HG02884 (cell line): ENCODE data around the gene SP6.

Experiments
- ATAC-seq: cut with Tn5 transposase; IDR thresholded peaks from one replicate; pipeline ENCODE4 v1.9.1; 2021; ENCODE audit warnings: mild to moderate bottlenecking, moderate library complexity; ENCODE audit not compliant: unreplicated experiment

SP6 gene

DNA sequence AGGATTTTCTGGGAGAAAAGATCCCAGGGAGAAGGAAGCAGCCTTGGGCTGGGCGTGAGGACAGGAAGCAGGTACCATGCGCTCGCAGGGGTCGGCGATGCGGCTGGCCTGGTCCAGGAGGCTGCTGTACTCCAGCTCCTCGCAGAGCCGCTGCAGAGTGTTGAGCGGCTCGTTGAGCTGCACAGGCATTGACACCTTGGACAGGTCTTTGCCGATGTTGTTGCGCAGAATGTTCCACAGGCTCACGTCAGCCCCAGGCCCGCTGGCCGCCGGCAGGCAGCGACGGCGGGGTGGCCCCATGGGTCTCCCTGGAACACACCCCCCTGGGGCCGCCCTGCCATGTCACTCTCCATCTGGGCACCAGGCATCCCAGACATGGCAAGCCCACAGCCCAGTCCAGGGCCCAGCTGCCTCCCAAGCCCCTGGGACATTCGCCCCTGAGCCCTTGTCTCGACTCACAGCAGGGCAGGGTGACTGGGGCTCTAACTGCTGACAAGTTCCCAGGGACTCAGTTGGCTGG is 37.4 kb downstream of the SP6 start:
- no peak for ATAC-seq

DNA sequence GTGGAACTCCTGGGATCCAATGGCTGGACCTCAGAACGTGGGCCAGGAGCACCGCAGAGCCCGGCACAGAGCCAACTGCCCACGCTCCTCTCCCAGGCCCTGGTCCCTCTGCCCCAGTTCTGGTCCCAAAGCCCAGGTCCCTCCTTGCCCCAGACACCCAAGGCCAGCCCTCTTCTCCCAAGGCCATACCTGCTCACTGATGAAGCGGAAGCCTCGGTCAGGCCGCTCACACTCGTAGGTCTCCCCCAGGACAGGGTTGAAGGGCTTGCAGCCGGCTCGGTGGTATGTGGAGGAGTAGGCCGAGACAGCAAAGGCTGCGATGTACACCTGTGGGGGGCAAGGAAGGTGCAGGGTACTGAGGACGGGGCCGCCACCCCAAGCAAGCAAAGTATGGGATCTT is 37.9 kb downstream of the SP6 start:
- ATAC-seq = no peak

DNA sequence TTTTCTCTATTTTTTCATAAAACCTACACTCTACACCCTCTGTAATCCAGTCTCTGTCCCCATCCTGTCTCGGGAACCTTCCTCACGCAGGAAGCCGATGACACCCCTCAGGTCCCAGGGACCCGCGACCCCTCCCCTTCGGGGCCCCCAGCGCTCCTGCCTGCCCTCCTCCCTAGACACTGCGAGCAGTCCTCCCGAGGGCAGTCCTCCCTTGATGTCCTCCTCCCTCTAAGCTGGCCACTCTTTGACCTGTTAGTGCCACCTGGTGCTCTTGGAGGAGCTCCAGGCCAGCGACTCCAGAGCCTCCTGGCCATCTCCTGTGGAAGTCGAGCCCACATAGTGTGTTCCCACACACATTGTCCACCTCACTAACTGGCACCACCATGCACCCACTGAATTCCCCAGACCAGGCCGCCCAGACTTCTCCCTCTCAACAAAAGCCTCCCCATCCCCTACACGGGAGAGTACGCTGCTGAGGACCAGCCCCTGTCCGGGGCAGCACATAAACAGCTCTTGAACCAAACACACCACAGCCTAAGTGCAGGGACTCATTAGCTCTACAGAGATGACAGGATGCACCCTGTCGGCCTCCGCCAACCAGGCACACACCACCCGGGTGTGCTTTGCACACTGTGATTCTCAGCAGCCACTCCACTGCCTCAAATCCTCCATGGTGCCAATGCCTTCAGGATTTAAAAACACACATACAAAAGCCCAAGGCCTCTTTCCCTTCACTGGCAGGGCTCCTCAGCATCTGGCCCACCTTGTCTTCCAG is 38.6 kb downstream of the SP6 start:
- no peak for ATAC-seq

DNA sequence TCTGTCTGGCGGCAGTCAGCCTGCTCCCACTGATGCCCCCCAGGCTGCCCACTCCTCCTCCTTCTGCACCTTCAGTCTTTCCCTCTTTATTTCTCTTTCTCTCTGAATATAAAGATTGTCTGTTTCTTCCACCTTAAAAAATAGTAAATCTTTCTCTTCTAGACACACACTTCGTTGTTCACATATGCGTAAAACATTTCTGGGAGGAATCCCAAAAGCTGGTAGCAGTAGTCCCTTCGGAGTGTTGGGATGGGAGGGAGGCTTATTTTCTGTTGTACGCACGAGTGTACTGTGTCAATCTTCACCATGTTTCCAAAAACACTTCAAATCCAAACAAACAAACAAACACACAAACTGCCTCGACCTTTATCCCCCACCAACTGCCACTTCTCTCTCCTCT is 39.3 kb downstream of the SP6 start:
- no peak for ATAC-seq

DNA sequence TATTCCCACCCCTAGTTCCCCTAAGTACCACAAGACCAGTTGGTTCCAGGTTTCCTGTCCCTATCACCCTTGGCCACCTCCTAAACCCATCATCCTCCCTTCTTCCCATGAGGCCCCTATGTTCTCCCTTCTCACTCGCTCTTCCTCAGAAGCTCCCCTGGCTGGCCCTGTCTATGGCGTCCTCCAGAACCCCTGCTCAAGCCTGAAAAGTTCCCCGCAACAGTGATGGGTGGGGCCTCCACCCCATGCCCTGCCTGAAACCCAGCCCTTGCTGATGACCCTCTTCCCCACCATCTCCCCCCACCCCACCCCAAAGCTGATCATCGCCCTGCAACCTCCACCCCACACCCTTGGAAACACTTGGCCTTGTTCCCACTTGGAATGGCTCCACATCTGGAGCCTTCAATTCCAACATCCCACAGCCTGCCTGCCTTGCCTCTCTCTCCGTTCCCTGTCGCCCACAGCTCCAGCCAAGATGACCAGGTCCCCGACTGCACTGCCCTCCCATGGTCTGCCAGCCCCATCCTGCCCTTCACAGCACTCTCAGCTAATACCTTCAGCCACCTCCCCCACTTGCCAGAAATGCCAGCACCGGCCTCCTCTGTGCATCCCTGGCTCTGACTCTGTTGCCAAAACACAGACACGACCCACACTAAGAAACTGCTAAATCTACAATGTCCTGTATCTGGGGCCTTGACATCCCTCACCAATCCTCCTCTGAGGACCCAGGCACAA is 39.9 kb downstream of the SP6 start:
- no peak for ATAC-seq

DNA sequence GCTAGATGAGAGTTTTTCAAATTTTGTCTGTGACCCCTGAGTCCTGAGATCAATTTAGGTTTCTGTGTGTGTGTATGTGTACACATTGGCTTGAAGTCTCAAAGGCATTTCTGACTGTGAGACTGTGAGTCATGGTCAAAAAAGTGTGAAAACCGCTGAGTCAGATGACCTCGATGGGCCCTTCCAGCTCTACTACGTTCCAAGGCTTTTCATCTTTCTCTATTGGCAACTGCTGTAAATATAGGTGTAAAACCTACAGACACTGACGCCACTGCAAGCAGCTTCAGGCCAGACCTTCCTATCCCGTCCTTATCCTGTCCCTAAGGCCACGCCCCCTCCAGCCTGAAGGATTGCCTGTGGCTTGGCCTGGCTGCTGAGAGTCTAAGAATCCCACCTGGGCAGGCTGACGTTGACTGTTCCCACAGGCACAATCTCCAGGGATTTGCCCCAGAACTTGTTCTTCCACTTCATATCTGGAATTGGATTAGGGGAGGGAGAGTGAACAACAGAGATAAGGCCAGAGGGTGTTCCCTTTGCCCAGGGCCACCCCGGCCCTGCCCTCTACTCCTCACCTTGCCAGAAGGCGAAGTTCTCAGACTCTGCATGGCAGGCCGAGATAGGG is 40.7 kb downstream of the SP6 start:
- no peak for ATAC-seq

DNA sequence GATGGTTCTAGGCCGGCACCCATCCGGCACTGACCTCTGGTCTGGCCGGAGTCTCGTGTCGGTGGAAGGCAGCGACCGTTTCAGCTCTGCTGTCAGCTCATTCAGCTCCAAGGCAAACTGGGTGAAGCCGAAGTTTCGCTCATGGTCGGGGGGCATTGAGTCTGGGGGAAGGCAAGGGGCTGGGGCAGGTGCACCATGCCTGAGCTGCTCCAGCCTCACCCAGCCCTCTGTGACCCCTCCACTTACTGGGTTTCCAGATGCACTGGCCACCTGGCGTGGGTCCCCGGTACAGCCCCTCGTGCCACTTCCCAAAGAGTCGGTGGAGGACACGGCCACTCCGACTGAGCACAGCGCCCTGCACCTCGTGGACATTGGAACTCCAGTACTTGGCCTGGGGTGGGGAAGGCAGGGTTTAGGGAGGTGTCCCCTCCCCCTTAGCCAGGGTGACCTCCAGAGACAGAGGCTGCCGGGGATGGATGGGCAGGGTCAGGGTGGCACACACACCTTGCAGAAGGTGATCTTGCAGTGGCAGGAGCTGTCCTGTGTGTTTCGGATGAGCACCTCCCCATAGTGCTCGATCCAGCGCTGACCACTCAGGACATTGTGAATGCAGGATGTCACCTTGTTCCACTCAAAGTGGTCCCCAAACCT is 42.0 kb downstream of the SP6 start:
- ATAC-seq = no peak

DNA sequence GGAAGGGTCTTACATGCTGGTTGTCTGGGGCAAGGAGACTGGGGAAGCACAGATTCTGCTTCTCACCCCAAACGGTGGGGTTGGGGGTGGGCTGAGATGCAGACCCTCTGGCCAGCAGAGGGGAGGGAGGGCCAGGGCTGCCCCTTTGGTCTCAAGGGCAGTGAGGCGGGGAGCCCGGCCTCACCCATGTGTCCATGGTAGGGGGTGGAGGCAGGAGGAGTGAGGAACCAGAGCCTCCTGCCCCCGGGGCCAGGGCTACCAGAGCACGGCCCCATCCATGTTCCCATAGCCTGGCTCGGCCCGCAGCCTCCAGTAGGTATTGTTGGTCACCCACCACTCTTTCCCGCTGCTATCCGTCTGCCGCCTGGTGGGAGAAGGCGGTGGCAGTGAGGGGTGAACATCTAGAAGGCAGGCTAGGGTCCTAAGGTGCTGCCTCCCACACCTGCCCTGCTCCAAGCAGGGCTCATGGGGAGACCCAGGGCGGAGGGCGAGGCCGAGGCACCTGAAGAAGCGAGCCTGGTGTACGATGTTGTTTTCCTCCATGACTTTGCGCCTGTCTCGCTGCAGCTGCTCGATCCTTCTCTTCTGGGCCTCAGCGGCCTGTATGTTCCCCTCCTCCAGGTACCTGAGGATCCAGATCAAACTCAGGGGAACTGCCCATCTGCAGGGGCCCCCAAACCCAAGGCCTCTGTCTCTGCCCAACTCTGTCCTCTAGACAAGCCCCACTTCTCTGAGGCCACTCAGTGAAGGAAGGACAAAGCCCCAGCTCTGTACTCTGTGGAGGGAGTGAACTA is 42.7 kb downstream of the SP6 start:
- ATAC-seq = no peak

DNA sequence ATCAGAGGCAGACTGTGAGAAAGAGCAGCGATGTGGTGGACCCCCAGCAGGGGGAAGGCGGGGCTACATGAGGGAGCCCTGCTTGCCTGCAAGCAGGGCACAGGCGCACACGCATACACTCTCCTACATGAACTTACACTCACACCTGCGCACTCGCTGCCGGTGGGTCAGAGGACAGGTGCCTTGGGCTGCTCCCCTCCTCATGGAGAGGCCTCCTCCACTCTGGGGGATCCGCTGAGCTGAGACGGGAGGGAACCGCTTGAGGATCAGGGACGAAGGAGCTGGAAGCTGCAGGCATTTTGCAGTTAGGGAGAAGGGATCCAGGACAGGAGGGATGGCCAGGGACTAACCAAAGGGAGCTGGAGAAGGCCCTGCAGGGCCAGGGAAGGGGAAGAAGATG is 43.5 kb downstream of the SP6 start:
- ATAC-seq = no peak

DNA sequence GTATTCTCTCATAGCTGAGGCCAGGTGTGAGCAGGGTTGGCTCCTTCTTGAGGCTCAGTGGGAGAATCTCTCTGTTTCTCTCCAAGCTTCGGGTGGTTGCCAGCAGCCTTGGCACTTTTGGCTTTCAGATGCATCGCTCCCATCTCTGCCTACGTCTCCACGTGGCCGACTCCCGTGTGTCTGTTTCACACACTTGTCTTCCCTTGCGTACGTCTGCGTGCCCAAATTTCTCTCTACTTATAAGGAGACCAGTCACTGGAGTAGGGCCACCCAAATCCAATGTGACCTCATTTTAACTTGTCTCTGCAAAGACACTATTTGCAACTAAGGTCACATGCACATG is 44.1 kb downstream of the SP6 start:
- no peak for ATAC-seq

DNA sequence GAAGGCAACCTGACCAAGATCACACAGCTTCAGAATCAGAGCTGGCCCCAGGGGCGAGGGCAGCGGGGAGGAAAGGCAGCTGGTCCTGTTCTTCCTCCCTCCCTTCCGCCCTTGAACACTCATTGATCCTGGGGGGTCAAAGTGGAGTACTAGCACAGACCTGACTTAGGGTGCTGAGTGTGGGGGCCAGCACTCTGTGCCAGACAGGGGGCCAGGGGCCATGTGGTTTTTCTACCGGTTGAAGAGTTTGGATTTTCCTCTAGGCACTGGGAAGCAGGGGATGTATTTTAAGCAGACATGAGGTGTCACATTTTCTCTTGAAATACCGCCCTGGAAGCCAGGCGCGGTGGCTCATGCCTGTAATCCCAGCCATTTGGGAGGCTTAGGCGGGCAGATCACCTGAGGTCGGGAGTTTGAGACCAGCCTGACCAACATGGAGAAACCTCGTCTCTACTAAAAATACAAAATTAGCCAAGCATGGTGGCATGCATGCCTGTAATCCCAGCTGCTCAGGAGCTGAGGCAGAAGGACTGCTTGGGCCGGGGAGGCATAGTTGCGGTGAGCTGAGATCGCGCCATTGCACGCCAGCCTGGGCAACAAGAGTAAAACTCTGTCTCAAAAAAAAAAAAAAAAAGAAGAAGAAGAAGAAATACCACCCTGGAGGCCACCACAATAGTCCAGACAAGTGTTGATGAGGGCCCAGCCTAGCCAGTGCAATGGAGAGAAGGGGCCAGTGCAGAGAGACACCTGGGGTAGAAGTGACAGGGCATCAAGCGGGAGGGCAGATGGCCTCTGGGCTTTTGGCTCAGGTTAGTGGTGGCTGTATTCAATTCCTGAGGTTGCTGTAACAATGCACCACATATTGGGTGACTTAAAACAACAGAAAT is 44.7 kb downstream of the SP6 start:
- no peak for ATAC-seq

DNA sequence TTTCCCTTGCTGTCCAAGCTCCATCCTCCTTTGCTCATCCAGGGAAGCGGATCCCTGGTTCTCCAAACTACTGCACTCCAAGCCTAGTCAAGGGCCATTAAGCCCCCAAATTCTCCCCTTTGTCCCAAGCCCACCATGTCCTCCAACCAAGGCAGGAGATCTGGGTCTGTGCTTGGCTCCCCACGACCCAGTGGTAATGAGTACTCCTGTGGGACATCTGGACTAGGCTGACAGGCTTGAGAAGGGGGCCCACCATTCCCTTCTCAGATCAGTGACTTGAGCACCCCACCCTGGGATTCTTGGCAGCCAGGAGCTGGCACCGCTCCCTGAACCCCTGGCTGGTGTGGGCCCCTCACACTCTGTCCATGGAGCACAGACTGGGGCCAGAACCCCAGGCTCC is 46.5 kb downstream of the SP6 start:
- ATAC-seq = no peak

DNA sequence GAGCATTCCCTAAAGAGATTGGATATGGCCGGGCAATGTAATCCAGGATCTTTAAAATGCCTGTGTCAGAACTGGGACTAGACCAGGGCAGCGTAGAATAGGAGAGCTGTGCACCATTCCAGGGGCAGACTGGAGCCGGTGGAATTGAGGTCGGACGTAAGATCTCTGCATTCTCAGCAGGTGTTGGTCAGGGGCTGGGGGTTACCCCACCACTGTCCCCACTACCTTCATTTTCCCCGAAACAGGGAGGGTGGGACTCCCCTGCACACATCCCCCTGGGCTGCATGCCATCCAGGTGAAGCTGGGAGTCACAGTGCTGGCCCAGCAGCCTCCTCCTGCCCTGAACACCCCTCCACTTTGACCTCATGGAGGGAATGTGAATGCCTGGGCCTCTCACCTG is 47.2 kb downstream of the SP6 start:
- no peak for ATAC-seq

DNA sequence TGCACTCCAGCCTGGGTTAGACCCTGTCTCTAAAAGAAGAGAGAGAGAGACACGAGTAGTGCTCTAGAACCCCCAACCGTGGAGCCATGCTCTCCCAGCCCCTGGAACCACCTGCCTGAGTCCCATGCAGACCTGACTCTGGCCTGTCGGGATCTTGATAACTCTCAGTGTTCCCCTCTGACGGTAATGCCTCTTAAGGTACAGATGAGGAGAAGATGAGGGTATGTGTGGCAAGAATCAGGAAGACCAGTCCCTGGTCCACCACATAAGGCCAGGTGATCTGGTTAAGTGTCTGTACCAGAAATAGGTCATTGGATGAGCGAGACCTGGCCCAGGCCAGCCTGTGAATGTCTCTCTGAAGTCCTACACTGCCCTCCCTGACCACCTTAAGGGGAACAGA is 47.8 kb downstream of the SP6 start:
- ATAC-seq = no peak

DNA sequence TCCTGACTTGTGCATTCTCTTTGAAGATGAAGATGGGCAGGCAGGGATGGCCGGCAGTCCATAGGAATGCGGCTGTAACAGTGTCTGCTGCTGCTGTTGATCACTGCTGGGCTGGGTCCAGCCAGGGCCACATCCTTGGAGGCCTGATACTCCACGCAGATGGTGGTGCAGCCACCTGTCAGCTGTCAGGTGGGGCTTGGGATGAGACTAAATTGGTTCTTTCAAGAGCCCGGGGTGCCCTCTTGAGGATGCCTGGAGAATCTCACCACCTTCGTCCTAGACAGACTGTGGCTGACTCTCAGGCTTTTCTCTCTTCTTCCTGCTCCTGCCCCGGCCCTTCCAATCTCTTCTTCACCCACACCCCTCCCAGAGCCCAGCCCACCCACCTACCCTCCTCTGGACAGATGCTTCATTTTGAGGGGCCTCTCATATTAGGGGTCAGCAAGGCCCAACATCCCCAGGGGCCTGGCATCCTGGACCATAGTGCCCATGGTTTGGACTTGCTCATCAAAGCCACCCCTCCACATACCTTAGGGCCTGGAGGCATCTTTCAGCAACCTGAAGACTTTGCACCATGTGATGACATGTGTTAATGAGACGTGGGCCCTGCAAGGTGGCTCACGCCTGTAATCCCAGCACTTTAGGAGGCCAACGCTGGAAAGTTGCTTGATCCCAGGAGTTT is 48.5 kb downstream of the SP6 start:
- ATAC-seq = no peak

DNA sequence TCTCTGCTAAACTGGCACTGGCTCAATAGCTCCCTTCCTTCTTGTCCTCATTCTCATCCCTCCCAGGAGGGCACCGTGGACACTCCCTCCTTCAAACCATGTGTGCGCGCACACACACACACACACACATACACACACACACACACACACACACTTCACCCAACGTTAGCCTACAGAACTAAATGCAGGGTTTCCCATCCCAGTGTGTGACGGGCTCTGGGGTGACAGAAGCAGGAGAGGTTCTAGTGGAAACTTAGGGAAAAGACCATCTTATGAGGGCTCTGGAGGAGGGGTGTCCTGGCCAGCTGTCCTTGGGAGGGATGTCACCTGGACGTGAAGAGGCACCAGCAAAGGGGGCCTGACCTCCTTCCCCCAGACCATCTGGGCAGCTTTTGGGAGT is 49.1 kb downstream of the SP6 start:
- ATAC-seq = no peak

DNA sequence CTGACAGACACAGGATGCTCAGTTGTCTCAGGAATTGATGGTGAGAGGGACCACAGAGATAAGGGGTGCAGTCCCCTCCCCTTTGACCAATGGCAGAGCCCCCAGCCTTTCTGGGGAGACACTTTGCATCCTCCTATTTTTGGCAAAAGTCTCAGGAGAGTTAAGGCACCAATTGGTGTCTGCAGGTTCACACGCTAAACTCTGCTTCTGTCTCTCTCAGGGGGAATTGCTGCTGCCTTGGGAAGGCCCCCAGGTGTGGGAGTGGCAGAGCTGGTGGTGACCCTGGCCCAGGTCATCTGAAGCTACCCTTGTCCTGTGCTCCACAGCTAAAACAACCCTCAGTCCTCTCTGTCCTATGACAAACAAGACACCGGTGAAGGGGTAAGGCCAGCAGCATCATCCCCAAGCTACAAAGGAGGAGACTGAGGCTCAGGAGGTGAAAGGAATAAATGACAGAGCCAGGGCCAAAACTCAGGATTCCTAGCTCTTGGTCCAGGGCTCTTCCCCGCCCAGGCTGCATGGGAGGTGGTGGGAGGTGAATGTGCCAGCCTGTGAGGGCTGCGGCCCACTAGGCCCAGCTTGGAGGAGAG is 49.7 kb downstream of the SP6 start:
- ATAC-seq = no peak

DNA sequence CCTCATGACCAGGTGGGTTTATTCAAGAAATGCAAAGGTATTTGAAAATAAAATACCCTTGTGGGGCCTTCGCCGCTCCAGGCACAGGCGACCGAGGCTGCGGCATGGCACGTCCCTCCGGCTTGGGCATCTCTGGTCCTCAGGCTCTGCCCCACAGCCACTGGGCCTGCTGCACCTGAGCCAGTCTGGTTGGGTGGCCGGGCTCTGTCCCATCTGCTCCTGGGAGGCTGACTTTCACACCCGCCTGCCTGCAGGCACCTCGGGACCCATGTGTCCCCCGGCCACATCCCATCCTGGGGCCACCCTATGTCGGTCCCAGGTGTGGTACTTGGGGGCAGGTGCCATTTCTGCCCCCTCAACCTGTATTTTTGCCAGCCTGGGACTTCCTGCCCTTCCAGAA is 50.3 kb downstream of the SP6 start:
- no peak for ATAC-seq

DNA sequence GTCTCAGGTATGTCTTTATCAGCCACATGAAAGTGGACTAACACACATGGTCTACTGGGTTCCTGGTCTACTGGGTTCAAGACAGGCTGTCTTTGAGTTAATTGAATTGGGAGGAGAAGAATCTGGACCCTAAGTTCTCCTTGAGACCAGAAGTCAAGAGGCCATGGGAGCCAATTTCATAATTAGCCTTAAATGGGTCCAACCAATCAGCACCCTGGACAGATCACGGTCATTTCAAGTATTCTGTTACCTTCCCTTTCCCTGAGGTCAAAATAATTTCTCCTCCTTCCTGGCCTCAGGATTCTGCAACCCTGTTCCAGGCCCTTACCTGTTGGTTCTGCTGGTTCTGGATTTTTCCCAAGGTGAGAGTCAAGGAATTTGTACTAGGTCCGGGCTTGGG is 53.2 kb downstream of the SP6 start:
- no peak for ATAC-seq
